Endodermal cell (in vitro differentiated cells): ENCODE data around the gene TMEM129. TPM values are rescaled to one million over a fixed set of nuclear protein-coding genes. Genes with fewer than 3 reads are reported as not detected.

Experiments
- DNase-seq: peaks from one replicate; pipeline ENCODE4 v3.0.0-alpha.2; 2017
- H3K27ac ChIP-seq: 2 replicates; pipeline ENCODE4 v1.5.1; 2013; ENCODE audit warnings: mild to moderate bottlenecking, low read depth, low read length, moderate library complexity
- H3K27me3 ChIP-seq: 2 replicates; pipeline ENCODE4 v1.6.1; 2013; ENCODE audit warnings: mild to moderate bottlenecking, low read length, moderate library complexity; ENCODE audit not compliant: insufficient read depth, control insufficient read depth, poor library complexity, severe bottlenecking
- H3K36me3 ChIP-seq: 2 replicates; pipeline ENCODE4 v1.7.0; 2013; ENCODE audit warnings: mild to moderate bottlenecking, low read length, moderate library complexity; ENCODE audit not compliant: control insufficient read depth, insufficient read depth
- H3K4me1 ChIP-seq: one replicate; pipeline ENCODE4 v1.7.0; 2013; ENCODE audit warnings: low read length; ENCODE audit not compliant: control insufficient read depth, insufficient read depth
- H3K4me3 ChIP-seq: 2 replicates; pipeline ENCODE4 v1.5.1; 2013; ENCODE audit warnings: mild to moderate bottlenecking, low read length, moderate library complexity
- H3K9ac ChIP-seq: 2 replicates; pipeline ENCODE4 v1.6.1; 2013; ENCODE audit warnings: mild to moderate bottlenecking, low read length, moderate library complexity; ENCODE audit not compliant: poor library complexity, severe bottlenecking; ENCODE audit errors: extremely low read depth
- H3K9me3 ChIP-seq: 2 replicates; pipeline ENCODE4 v1.6.1; 2013; ENCODE audit warnings: mild to moderate bottlenecking, low read length, moderate library complexity; ENCODE audit not compliant: control insufficient read depth
- H3K27ac Mint-ChIP-seq: 2 replicates; pipeline ENCODE4 v1.8.0; 2020; ENCODE audit warnings: mixed read lengths
- H3K27me3 Mint-ChIP-seq: 2 replicates; pipeline ENCODE4 v1.8.0; 2021; ENCODE audit warnings: mild to moderate bottlenecking, mixed read lengths; ENCODE audit not compliant: insufficient read depth
- H3K36me3 Mint-ChIP-seq: 2 replicates; pipeline ENCODE4 v1.8.0; 2020; ENCODE audit warnings: low read depth, mixed read lengths
- H3K4me1 Mint-ChIP-seq: 2 replicates; pipeline ENCODE4 v1.8.0; 2020; ENCODE audit warnings: mixed read lengths
- H3K4me3 Mint-ChIP-seq: 2 replicates; pipeline ENCODE4 v1.8.0; 2020; ENCODE audit warnings: mild to moderate bottlenecking, moderate library complexity, mixed read lengths
- H3K9me3 Mint-ChIP-seq: 2 replicates; pipeline ENCODE4 v1.8.0; 2020; ENCODE audit warnings: mild to moderate bottlenecking, mixed read lengths
- WGBS, 2 experiments: methylation state at CpG; one replicate each; pipeline versions ENCODE4 v1.1.5 to v1.1.7; 2013; ENCODE audit warnings: missing lambda C conversion rate in 2 of 2, mixed read lengths in 1 of 2; ENCODE audit not compliant: insufficient coverage in 1 of 2, insufficient read length in 1 of 2; 5-methylcytosine and 5-hydroxymethylcytosine counted together
- total RNA-seq, 2 donors: library from RNA; stranded (reverse); fragmentation: NEBNext Ultra II Directional in 1 of 2; extraction: Animal tissue kit (Norgen Biotek cat#: 25700) in 1 of 2; gene quantifications; 2 replicates in 1 of 2; 3 replicates in 1 of 2; pipeline ENCODE4 v1.2.1, GENCODE V29; 2021
- TF ChIP-seq, protein P1 (sequence below): fragments of 200-600 bp; sonication (generic); conservative IDR thresholded peaks from 2 replicates; pipeline ENCODE4 v1.5.0; 2021; ENCODE audit warnings: antibody characterized with exemption, mild to moderate bottlenecking

The TMEM129 gene
- total RNA-seq, 2 donors from 2014 or later = 33.6 to 41.7 TPM

DNA sequence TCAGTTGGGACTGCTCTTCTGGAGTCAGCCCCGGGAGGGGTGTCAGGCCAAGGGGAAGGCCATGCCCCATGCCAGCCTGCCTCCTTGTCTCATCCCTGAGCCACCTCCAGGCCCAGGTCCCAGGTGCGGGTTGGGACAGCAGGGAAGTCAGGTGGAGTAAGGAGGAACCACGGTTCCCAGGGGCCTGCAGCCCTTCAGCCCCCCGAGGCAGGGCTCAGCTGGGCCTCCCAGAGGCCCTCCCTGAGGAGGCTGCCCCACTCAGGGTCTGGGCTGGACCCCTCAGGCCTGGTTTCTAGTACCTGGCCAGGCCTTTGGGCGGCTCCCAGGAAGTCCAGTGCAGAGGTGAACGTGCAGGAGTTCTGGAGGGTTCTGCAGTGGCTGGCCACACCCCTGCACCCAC is 48.6 kb upstream of the TMEM129 start:
- Mint-ChIP-seq H3K9me3 (no peaks in the 10 kb centered on the region), H3K27me3 (peaks cover 1% of the 10 kb centered on the region), H3K36me3 (no peaks in the 10 kb centered on the region), H3K4me3 (no peak overlapping the region), H3K4me1 (peaks cover 11% of the 10 kb centered on the region), H3K27ac (no peak overlapping the region)
- WGBS, 2 experiments = 92 to 100% methylated on average over 3 to 6 of the region's 6 CpGs
- no peak for DNase-seq
- Histone ChIP-seq H3K27ac (no peak overlapping the region), H3K36me3 (no peaks in the 10 kb centered on the region), H3K4me1 (peaks cover 12% of the 10 kb centered on the region), H3K4me3 (no peak overlapping the region), H3K27me3 (no peaks in the 10 kb centered on the region), H3K9me3 (no peaks in the 10 kb centered on the region), H3K9ac (no peak overlapping the region)
- TF ChIP-seq, protein P1, sequence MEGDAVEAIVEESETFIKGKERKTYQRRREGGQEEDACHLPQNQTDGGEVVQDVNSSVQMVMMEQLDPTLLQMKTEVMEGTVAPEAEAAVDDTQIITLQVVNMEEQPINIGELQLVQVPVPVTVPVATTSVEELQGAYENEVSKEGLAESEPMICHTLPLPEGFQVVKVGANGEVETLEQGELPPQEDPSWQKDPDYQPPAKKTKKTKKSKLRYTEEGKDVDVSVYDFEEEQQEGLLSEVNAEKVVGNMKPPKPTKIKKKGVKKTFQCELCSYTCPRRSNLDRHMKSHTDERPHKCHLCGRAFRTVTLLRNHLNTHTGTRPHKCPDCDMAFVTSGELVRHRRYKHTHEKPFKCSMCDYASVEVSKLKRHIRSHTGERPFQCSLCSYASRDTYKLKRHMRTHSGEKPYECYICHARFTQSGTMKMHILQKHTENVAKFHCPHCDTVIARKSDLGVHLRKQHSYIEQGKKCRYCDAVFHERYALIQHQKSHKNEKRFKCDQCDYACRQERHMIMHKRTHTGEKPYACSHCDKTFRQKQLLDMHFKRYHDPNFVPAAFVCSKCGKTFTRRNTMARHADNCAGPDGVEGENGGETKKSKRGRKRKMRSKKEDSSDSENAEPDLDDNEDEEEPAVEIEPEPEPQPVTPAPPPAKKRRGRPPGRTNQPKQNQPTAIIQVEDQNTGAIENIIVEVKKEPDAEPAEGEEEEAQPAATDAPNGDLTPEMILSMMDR = no peak

DNA sequence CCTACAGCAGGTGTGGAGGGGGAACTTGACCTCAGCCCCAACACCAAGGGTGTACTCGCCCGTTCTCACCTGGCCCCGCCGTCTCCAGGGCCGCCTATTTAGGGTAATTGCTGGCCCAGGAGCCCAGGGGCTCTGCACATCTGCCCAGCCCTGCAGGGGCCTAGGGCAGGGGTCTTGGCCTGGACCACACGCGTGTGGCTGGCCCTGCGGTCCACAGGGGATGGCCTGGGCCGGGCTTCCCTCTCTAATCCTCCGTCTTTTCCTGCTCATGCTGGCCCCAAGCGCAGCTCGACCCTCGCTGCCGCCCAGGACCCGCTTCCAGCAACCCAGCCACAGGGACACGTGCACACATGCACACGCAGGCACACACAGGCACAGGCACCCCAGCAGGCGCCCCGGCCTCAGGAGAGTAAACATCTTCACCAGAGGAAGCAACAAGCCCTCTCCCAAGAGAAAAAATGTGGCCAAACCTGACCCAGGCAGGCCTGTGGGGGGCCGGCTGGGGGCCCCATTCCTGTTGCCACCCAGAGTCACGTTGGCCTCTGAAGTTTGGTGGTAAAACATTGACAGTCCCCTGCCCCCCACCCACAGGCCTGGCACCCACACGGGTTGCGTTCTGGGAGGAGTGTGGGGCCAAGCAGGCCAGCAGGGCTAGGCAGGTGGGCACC is 47.4 kb upstream of the TMEM129 start:
- peaks cover 12% of the 10 kb centered on the region for H3K4me1 ChIP-seq
- Mint-ChIP-seq H3K36me3 (no peaks in the 10 kb centered on the region), H3K4me3 (peak overlapping the region; percentile 49), H3K27me3 (peaks cover 1% of the 10 kb centered on the region), H3K27ac (no peak overlapping the region), H3K4me1 (peaks cover 11% of the 10 kb centered on the region), H3K9me3 (no peaks in the 10 kb centered on the region)
- H3K4me3 ChIP-seq = peak overlapping the region; percentile 62
- no peaks in the 10 kb centered on the region for H3K27me3 ChIP-seq
- no peak overlapping the region for H3K9ac ChIP-seq
- DNase-seq = no peak
- no peaks in the 10 kb centered on the region for H3K9me3 ChIP-seq
- H3K36me3 ChIP-seq = no peaks in the 10 kb centered on the region
- no peak overlapping the region for H3K27ac ChIP-seq
- TF ChIP-seq, protein P1 = no peak
- 68 to 83% methylated on average over 10 to 23 of the region's 23 CpGs for WGBS, 2 experiments

DNA sequence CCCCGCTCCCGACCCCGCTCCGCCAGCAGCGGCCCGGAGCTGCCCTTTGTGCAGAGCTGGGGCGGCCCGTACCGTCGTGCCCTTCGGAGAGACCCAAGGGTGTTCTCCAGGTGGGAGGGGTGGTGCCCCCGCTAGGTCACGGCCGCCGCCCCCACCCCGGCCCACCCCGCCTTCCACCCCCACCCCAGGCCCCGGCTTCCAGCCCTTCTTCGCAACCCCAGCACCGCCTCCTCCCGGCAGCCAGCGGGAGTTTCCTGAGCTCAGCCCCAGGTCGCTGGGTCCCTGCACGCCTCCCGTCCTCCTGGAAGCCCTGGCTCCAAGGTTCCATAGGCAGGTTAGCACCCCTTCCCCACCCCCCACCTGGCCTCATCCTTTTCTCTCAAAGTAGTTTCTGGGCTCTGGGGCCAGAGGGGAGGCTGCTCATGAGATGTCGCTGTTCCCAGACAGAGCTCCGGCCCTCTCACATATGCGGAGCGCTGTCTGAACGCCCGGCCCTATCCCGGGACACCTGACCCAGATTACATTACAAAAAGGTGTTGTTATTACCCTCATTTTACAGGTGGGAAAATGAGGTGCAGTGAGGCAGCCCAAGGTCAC is 46.7 kb upstream of the TMEM129 start:
- no peaks in the 10 kb centered on the region for H3K36me3 Mint-ChIP-seq
- no peaks in the 10 kb centered on the region for H3K27me3 ChIP-seq
- H3K27ac Mint-ChIP-seq = peak overlapping the region; percentile 52
- H3K9me3 ChIP-seq = no peaks in the 10 kb centered on the region
- no peaks in the 10 kb centered on the region for H3K36me3 ChIP-seq
- peaks cover 12% of the 10 kb centered on the region for H3K4me1 ChIP-seq
- no peaks in the 10 kb centered on the region for H3K9me3 Mint-ChIP-seq
- H3K4me3 Mint-ChIP-seq = peak overlapping the region; percentile 49
- TF ChIP-seq, protein P1 = peak; percentile 74
- DNase-seq = peak; percentile 94
- peaks cover 1% of the 10 kb centered on the region for H3K27me3 Mint-ChIP-seq
- no peak overlapping the region for H3K9ac ChIP-seq
- H3K4me1 Mint-ChIP-seq = peaks cover 11% of the 10 kb centered on the region
- 20% methylated on average over 22 of the region's 32 CpGs; no CpG with 5 or more reads in 1 of the 2 experiments for WGBS, 2 experiments
- no peak overlapping the region for H3K27ac ChIP-seq
- H3K4me3 ChIP-seq = peak overlapping the region; percentile 62
